Testis (tissue), 3 donors: ENCODE measurements around the gene SURF2. TPM values are rescaled to one million over a fixed set of nuclear protein-coding genes. Genes with fewer than 3 reads are reported as not detected.

Experiments
- DNase-seq: peaks from one replicate; pipeline ENCODE4 v3.0.0-alpha.2; 2019
- H3K27ac ChIP-seq, 2 donors: fragments of 200-600 bp; sonication (generic); one replicate each; pipeline ENCODE4 v1.5.1; 2019
- H3K27me3 ChIP-seq: fragments of 200-600 bp; sonication (generic); one replicate; pipeline ENCODE4 v1.5.1; 2019
- H3K36me3 ChIP-seq: fragments of 200-600 bp; sonication (generic); one replicate; pipeline ENCODE4 v1.5.1; 2017; ENCODE audit warnings: low read depth; ENCODE audit errors: missing control alignments
- H3K4me1 ChIP-seq: fragments of 200-600 bp; sonication (generic); one replicate; pipeline ENCODE4 v1.5.1; 2019
- H3K4me3 ChIP-seq, 2 donors: fragments of 200-600 bp; sonication (generic); one replicate each; pipeline ENCODE4 v1.5.1; 2017 to 2019
- H3K9me3 ChIP-seq: fragments of 200-600 bp; sonication (generic); one replicate; pipeline ENCODE4 v1.5.1; 2017
- CTCF ChIP-seq, 3 experiments: fragments of 450-650 bp in 2 of 3; fragments of 200-600 bp in 1 of 3; sonication (generic) in 1 of 3; IDR thresholded peaks; one replicate each; pipeline ENCODE4 v1.5.1; 2016 to 2019; ENCODE audit warnings: antibody characterized with exemption in 3 of 3, mild to moderate bottlenecking in 2 of 3, moderate library complexity in 1 of 3
- POLR2A ChIP-seq: fragments of 450-650 bp; IDR thresholded peaks from one replicate; pipeline ENCODE4 v1.6.1; 2017; ENCODE audit warnings: antibody characterized with exemption, mild to moderate bottlenecking, moderate library complexity
- WGBS, 2 donors: methylation state at CpG; one replicate each; pipeline ENCODE4 v1.1.5; 2018; 5-methylcytosine and 5-hydroxymethylcytosine counted together
- intact Hi-C: fragments of 100-400 bp; cut with DNase I; formaldehyde crosslinking; loops from one replicate; pipeline ENCODE4 v1.15.1; 2023; ENCODE audit warnings: low total_unique reads
- polyA plus RNA-seq: library from polyadenylated mRNA; stranded (reverse); fragments of 350-450 nt; fragmentation: Illumina TruSeq; extraction: RNeasy Lipid Tissue Mini Kit (QIAGEN cat#74804); gene quantifications from one replicate; pipeline ENCODE4 v1.2.3, GENCODE V29; 2014; ENCODE audit warnings: low read depth, low replicate concordance; ENCODE audit not compliant: insufficient read depth
- total RNA-seq, 2 donors: library from RNA; depleted of rRNA; stranded (reverse); fragments of >200 nt; gene quantifications; one replicate each; pipeline ENCODE4 v1.2.3, GENCODE V29; 2016

The SURF2 gene
- total and polyA plus RNA-seq, 3 donors from 2014 or later: 103 to 160 (median 121) TPM

GRCh38 chr9:133352635-133353340 lies 3.6 kb upstream of the SURF2 start:
- Histone ChIP-seq H3K36me3 (no peaks in the 10 kb centered on the region), H3K4me3 (no peak overlapping the region), H3K9me3 (no peaks in the 10 kb centered on the region), H3K4me1 (peaks cover 27% of the 10 kb centered on the region), H3K27me3 (no peaks in the 10 kb centered on the region), H3K27ac (no peak overlapping the region)
- DNase-seq: no peak
- 73 to 76% methylated on average over 8 of the region's 8 CpGs for WGBS, 2 donors
- TF ChIP-seq CTCF (IDR thresholded peaks at IDR 0.05) (no peak), POLR2A (no peak)
- intact Hi-C loops: no loop called here

DNA sequence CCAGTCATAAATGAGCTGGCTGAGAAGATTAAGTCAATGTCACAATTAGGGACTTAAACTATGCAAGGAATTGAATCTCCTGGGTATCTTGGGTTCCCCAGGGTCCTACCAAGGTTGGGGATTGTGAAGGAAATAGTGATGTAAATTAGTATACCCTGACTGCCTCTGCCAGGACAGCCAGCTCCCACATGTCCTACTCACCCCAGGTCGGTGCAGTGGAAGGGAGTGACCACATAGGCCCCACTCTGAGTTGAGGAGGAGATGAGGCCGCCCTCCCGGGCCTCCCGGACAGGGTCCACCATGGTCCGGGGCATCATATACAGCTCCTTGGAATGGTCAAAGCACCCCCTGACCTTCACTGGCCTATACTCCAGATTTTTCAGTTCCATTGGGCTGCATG lies 2.8 kb upstream of the SURF2 start:
- WGBS, 2 donors: 61 to 75% methylated on average over 5 of the region's 5 CpGs
- Histone ChIP-seq H3K27ac (no peak overlapping the region), H3K9me3 (no peaks in the 10 kb centered on the region), H3K4me1 (peaks cover 30% of the 10 kb centered on the region), H3K27me3 (no peaks in the 10 kb centered on the region), H3K4me3 (no peak overlapping the region), H3K36me3 (no peaks in the 10 kb centered on the region)
- DNase-seq: no peak
- TF ChIP-seq POLR2A: no peak
- no peak for TF ChIP-seq CTCF (IDR thresholded peaks at IDR 0.05)
- intact Hi-C loops: no loop called here

DNA sequence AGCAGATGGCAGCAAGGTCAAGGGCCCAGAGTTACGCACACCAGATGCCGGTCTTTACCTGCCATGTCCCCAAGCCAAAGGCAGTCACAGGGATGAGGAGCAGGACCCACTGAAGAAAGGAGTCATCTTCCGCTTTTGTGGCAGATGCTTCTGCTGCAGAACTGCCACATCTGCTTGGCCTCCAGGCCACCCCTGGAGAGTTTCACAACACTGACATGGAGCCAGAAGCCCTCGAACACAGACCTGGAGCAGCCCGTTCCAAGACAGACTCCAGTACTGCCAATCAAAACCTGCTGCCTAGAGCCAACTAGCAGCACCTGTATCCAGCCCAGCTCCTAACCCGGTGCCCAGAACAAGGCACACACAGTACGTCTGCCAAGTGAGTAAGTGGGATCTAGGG lies 1.6 kb upstream of the SURF2 start:
- WGBS, 2 donors: 78 to 80% methylated on average over 5 to 7 of the region's 7 CpGs
- TF ChIP-seq POLR2A (no peak), CTCF (IDR thresholded peaks at IDR 0.05) (no peak)
- no peak for DNase-seq
- Histone ChIP-seq H3K36me3 (no peaks in the 10 kb centered on the region), H3K9me3 (no peaks in the 10 kb centered on the region), H3K4me1 (peaks cover 21% of the 10 kb centered on the region), H3K27ac (no peak overlapping the region), H3K4me3 (no peak overlapping the region), H3K27me3 (no peaks in the 10 kb centered on the region)
- intact Hi-C loops: no loop called here

GRCh38 chr9:133355881-133356357 lies 431 bp upstream of the SURF2 start:
- Histone ChIP-seq H3K9me3 (no peaks in the 10 kb centered on the region), H3K4me1 (peaks cover 20% of the 10 kb centered on the region), H3K27ac (peak overlapping the region in 1 of 2 donors; percentile 45), H3K27me3 (no peaks in the 10 kb centered on the region), H3K36me3 (no peaks in the 10 kb centered on the region), H3K4me3 (peak overlapping the region; percentile 81 to 83)
- WGBS, 2 donors: 0% methylated on average over 16 to 25 of the region's 31 CpGs
- TF ChIP-seq POLR2A (no peak), CTCF (IDR thresholded peaks at IDR 0.05) (no peak)
- DNase-seq: no peak
- intact Hi-C loops: no loop called here

GRCh38 chr9:133357656-133358055 lies 1.3 kb downstream of the SURF2 start:
- Histone ChIP-seq H3K36me3 (no peaks in the 10 kb centered on the region), H3K4me3 (no peak overlapping the region), H3K4me1 (peaks cover 20% of the 10 kb centered on the region), H3K27ac (no peak overlapping the region), H3K9me3 (no peaks in the 10 kb centered on the region), H3K27me3 (no peaks in the 10 kb centered on the region)
- WGBS, 2 donors: 75 to 77% methylated on average over 4 to 14 of the region's 14 CpGs
- DNase-seq: no peak
- TF ChIP-seq CTCF (IDR thresholded peaks at IDR 0.05) (no peak), POLR2A (no peak)
- intact Hi-C loops: no loop called here
